SK-N-SH (cell line): ENCODE measurements around the gene OLFML3. TPM values are rescaled to one million over a fixed set of nuclear protein-coding genes. Genes with fewer than 3 reads are reported as not detected.
"Not testable (repeated sequence)": the region's sequence is repeated elsewhere in the genome, so short reads cannot be mapped to it uniquely, and the experiment has no call there.

ENCODE experiments used
- CTCF ChIA-PET: fragments of 300-600, 350-600 bp; formaldehyde crosslinking; extraction: SDS; loops from one replicate; lab custom pipeline; 2021; lab: Yijun Ruan, JAX
- POLR2A ChIA-PET: fragments of 350-600 bp; sonication (Branson Sonifier 250); formaldehyde crosslinking; extraction: SDS; loops from one replicate; lab custom pipeline; 2020; ENCODE audit warnings: antibody characterized with exemption, inconsistent platforms; lab: Yijun Ruan, JAX
- DNase-seq: peaks from one replicate; pipeline ENCODE4 v3.0.0; 2012
- H2AFZ ChIP-seq: fragments of 200-600 bp; sonication (generic); 2 replicates; pipeline ENCODE4 v1.8.1; 2016; ENCODE audit warnings: antibody characterized with exemption, mild to moderate bottlenecking, low read depth
- H3F3A ChIP-seq: fragments of 200-600 bp; sonication (generic); replicated peaks from 2 replicates; pipeline ENCODE3; 2016; ENCODE audit warnings: antibody characterized with exemption, mild to moderate bottlenecking; ENCODE audit not compliant: insufficient read depth
- H3K27ac ChIP-seq, 2 experiments: fragments of 200-500 bp in 1 of 2; fragments of 200-600 bp in 1 of 2; sonication (Bioruptor generic) in 1 of 2; sonication (generic), shearing (Covaris generic) in 1 of 2; 2 replicates each; pipeline versions ENCODE4 v1.5.1 to v1.6.1; 2014 to 2016; ENCODE audit warnings: low read depth in 2 of 2, inconsistent platforms in 1 of 2, low read length in 1 of 2, mild to moderate bottlenecking in 1 of 2, mixed read lengths in 1 of 2
- H3K27me3 ChIP-seq: fragments of 200-600 bp; sonication (generic), shearing (Covaris generic); 2 replicates; pipeline ENCODE4 v1.6.1; 2016; ENCODE audit warnings: mixed run types; ENCODE audit not compliant: insufficient read depth
- H3K36me3 ChIP-seq, 2 experiments: fragments of 200-500 bp in 1 of 2; fragments of 200-600 bp in 1 of 2; sonication (Bioruptor generic) in 1 of 2; sonication (generic) in 1 of 2; replicated peaks in 1 of 2; 2 replicates each; pipeline versions ENCODE3 to v1.5.1; 2014 to 2016; ENCODE audit warnings: low read length in 1 of 2, mild to moderate bottlenecking in 1 of 2; ENCODE audit not compliant: insufficient read depth in 2 of 2, control insufficient read depth in 1 of 2
- H3K4me1 ChIP-seq, 2 experiments: fragments of 200-500 bp in 1 of 2; fragments of 200-600 bp in 1 of 2; sonication (Bioruptor generic) in 1 of 2; sonication (generic), shearing (Covaris generic) in 1 of 2; 2 replicates each; pipeline versions ENCODE4 v1.5.1 to v1.6.1; 2014 to 2016; ENCODE audit warnings: low read depth in 1 of 2, low read length in 1 of 2, mixed run types in 1 of 2; ENCODE audit not compliant: insufficient read depth in 2 of 2, control insufficient read depth in 1 of 2
- H3K4me2 ChIP-seq: fragments of 200-600 bp; sonication (generic), shearing (Covaris generic); 2 replicates; pipeline ENCODE4 v1.6.1; 2017; ENCODE audit warnings: mixed run types
- H3K4me3 ChIP-seq, 2 experiments: fragments of 200-500 bp in 1 of 2; fragments of 200-600 bp in 1 of 2; sonication (Bioruptor generic) in 1 of 2; sonication (generic), shearing (Covaris generic) in 1 of 2; 2 replicates each; pipeline versions ENCODE4 v1.5.1 to v1.8.1; 2014 to 2016; ENCODE audit warnings: low read depth in 2 of 2, inconsistent platforms in 1 of 2, low read length in 1 of 2, mild to moderate bottlenecking in 1 of 2, mixed read lengths in 1 of 2, moderate library complexity in 1 of 2
- H3K79me2 ChIP-seq: fragments of 200-600 bp; sonication (generic); 2 replicates; pipeline ENCODE4 v1.8.1; 2017; ENCODE audit warnings: mild to moderate bottlenecking; ENCODE audit not compliant: insufficient read depth
- H3K9ac ChIP-seq: fragments of 200-600 bp; sonication (generic); 2 replicates; pipeline ENCODE4 v1.6.1; 2017; ENCODE audit warnings: mixed run types
- H3K9me2 ChIP-seq: fragments of 200-600 bp; sonication (generic); 2 replicates; pipeline ENCODE4 v1.6.1; 2017; ENCODE audit warnings: mixed run types
- H3K9me3 ChIP-seq: fragments of 200-600 bp; sonication (generic); 2 replicates; pipeline ENCODE4 v1.6.1; 2017; ENCODE audit warnings: mixed run types, mild to moderate bottlenecking, moderate library complexity
- H4K20me1 ChIP-seq: fragments of 200-600 bp; sonication (generic); 2 replicates; pipeline ENCODE4 v1.6.1; 2017; ENCODE audit warnings: mild to moderate bottlenecking, mixed run types; ENCODE audit not compliant: insufficient read depth
- EP300 ChIP-seq, 2 experiments: IDR thresholded peaks; 2 replicates each; pipeline versions ENCODE4 v1.4.0 to v1.6.1; 2012; ENCODE audit warnings: borderline replicate concordance in 1 of 2, low read depth in 1 of 2, low read length in 1 of 2
- EZH2phosphoT487 ChIP-seq: fragments of 200-600 bp; sonication (generic); IDR thresholded peaks from 2 replicates; pipeline ENCODE4 v1.6.1; 2017; ENCODE audit warnings: low read depth, mixed run types, mild to moderate bottlenecking, antibody characterized with exemption, moderate library complexity, borderline replicate concordance
- FOSL2 ChIP-seq: IDR thresholded peaks from 2 replicates; pipeline ENCODE4 v1.4.0; 2012; ENCODE audit warnings: low read depth, mild to moderate bottlenecking, moderate library complexity, borderline replicate concordance
- FOXM1 ChIP-seq: IDR thresholded peaks from 2 replicates; pipeline ENCODE4 v1.4.0; 2012; ENCODE audit warnings: low read depth, mild to moderate bottlenecking
- GATA2 ChIP-seq: sonication (generic); formaldehyde crosslinking; IDR thresholded peaks from 2 replicates; pipeline ENCODE4 v1.5.0; 2020; ENCODE audit warnings: mild to moderate bottlenecking, missing genetic modification reagents
- JUND ChIP-seq: IDR thresholded peaks from 2 replicates; pipeline ENCODE4 v1.4.0; 2012
- MEF2A ChIP-seq: IDR thresholded peaks from 2 replicates; pipeline ENCODE4 v1.4.0; 2012; ENCODE audit warnings: low read depth, borderline replicate concordance
- NFIC ChIP-seq: IDR thresholded peaks from 2 replicates; pipeline ENCODE4 v1.4.0; 2012; ENCODE audit warnings: borderline replicate concordance
- POLR2AphosphoS5 ChIP-seq: IDR thresholded peaks from 2 replicates; pipeline ENCODE4 v1.6.1; 2012; ENCODE audit warnings: low read depth, low read length
- RAD21 ChIP-seq: IDR thresholded peaks from 2 replicates; pipeline ENCODE4 v1.6.1; 2012; ENCODE audit warnings: mild to moderate bottlenecking, low read length
- RCOR1 ChIP-seq: fragments of 150-350 bp; IDR thresholded peaks from 2 replicates; pipeline ENCODE4 v1.6.1; 2017; ENCODE audit warnings: antibody characterized with exemption, low read length
- REST ChIP-seq: IDR thresholded peaks from 2 replicates; pipeline ENCODE4 v1.6.1; 2012; ENCODE audit warnings: mild to moderate bottlenecking, low read depth, low read length, moderate library complexity
- SIN3A ChIP-seq: IDR thresholded peaks from 2 replicates; pipeline ENCODE4 v1.6.1; 2012; ENCODE audit warnings: low read depth, mild to moderate bottlenecking, low read length, moderate library complexity, borderline replicate concordance
- TAF1 ChIP-seq: IDR thresholded peaks from 2 replicates; pipeline ENCODE4 v1.6.1; 2012; ENCODE audit warnings: low read depth, mild to moderate bottlenecking, low read length, moderate library complexity, borderline replicate concordance
- TCF12 ChIP-seq: IDR thresholded peaks from 2 replicates; pipeline ENCODE4 v1.4.0; 2012
- YY1 ChIP-seq: IDR thresholded peaks from 2 replicates; pipeline ENCODE4 v1.4.0; 2012; ENCODE audit warnings: low read depth, mild to moderate bottlenecking
- WGBS: methylation state at CpG from one replicate; pipeline ENCODE4 v1.1.6; 2017; ENCODE audit warnings: low lambda C conversion rate; 5-methylcytosine and 5-hydroxymethylcytosine counted together
- polyA plus RNA-seq, 3 experiments: library from polyadenylated mRNA; depleted of rRNA; stranded (reverse); fragments of >200 nt; gene quantifications; 2 replicates each; pipeline ENCODE4 v1.2.3, GENCODE V29; 2012
- TF ChIP-seq, protein P1 (sequence below): IDR thresholded peaks from 2 replicates; pipeline ENCODE4 v1.4.0; 2012; ENCODE audit warnings: low read depth

Gene OLFML3
- polyA plus RNA-seq, 1 of the 3 experiments (the other 2 are of a cell fraction): 26.1 TPM

DNA sequence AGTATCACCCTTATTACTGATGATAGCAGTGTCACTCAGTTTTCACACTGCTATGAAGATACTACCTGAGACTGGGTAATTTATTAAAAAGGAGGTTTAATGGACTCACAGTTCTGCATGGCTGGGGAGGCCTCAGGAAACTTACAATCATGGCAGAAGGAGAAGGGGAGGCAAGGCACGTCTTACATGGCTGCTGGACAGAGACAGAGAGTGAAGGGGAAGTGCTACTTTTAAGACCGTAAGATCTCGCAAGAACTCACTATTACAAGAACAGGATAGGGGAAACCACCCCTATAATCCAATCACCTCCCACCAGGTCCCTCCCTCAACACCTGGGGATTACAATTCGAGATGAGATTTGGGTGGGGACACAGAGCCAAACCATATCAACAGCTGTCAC lies 27.6 kb downstream of the OLFML3 start:
- H3K4me2 ChIP-seq, H3F3A ChIP-seq, H3K9me2 ChIP-seq, H3K9me3 ChIP-seq, H2AFZ ChIP-seq, H3K27ac ChIP-seq, H4K20me1 ChIP-seq, H3K27me3 ChIP-seq, H3K4me3 ChIP-seq, POLR2A ChIA-PET, DNase-seq, H3K36me3 ChIP-seq, H3K9ac ChIP-seq, H3K4me1 ChIP-seq, H3K79me2 ChIP-seq: not testable (repeated sequence)
- peak; percentile 53; the same call in 1 of the 2 replicates for TF ChIP-seq REST
- CTCF ChIA-PET: interaction anchor here (1.0 kb wide), 1 partner anchor 14 kb away, joined by 3 read pairs; no protein-coding TSS in a partner anchor
- 84% methylated on average over 4 of the region's 4 CpGs for WGBS

DNA sequence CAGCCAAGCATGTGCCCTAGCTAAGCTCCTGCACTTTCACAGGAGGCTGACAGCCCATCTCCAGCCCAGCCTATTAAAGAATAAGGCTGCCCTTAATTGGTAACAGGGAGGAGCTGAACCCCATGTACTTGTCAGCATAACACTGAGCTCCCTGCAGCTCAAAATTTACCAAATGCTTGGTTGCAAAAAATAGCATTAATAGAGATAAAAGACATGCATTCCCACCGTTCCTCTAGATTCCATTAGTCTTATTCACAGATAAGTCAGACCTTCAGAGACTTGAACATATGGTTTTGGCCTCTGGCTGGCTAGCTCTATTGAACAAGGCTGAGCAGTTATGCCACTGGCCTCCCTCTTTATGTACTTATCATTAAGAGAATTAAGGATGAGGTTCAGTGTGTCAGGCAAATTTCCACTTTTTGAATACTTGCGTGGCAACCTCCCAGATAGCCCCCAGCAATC lies 29.2 kb downstream of the OLFML3 start:
- 50% methylated on average over 2 of the region's 2 CpGs for WGBS
- TF ChIP-seq TAF1 (no peak), EP300 (IDR thresholded peaks at IDR 0.05; ENCODE audit: borderline replicate concordance in 1 of 2, low read depth in 1 of 2, low read length in 1 of 2) (0 out of 4 replicates have a peak, but pooled peaks of 1 of the 2 experiments have one; percentile 17), RCOR1 (no peak), TCF12 (peak; percentile 61), JUND (peak; percentile 23; the same call in 1 of the 2 replicates)
- TF ChIP-seq, protein P1, sequence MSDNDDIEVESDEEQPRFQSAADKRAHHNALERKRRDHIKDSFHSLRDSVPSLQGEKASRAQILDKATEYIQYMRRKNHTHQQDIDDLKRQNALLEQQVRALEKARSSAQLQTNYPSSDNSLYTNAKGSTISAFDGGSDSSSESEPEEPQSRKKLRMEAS: no peak
- TF ChIP-seq, all 33 proteins: peak for 3
- Histone ChIP-seq H3K9ac (no peak overlapping the region), H4K20me1 (no peaks in the 10 kb centered on the region), H3K4me2 (no peak overlapping the region), H3K36me3 (no peaks in the 10 kb centered on the region), H3K4me1 (no peaks in the 10 kb centered on the region), H3K27ac (no peak overlapping the region), H3K79me2 (no peaks in the 10 kb centered on the region), H3F3A (no peaks in the 10 kb centered on the region), H3K4me3 (no peak overlapping the region), H3K9me3 (no peaks in the 10 kb centered on the region), H2AFZ (no peak overlapping the region), H3K27me3 (no peaks in the 10 kb centered on the region), H3K9me2 (no peaks in the 10 kb centered on the region)
- POLR2A ChIA-PET: no interaction called here
- CTCF ChIA-PET: interaction anchor here (0.7 to 2.8 kb wide), 2 partner anchors 26 to 29 kb away, joined by 5 to 8 read pairs; partner anchors contain the start of gene OLFML3
- no peak for DNase-seq

GRCh38 chr1:114008993-114009392 lies 29.7 kb downstream of the OLFML3 start:
- Histone ChIP-seq H3K9ac (no peak overlapping the region), H3K27ac (no peak overlapping the region), H3K9me3 (no peaks in the 10 kb centered on the region), H3K27me3 (no peaks in the 10 kb centered on the region), H3F3A (no peaks in the 10 kb centered on the region), H3K4me3 (no peak overlapping the region), H4K20me1 (no peaks in the 10 kb centered on the region), H3K4me1 (no peaks in the 10 kb centered on the region), H3K36me3 (no peaks in the 10 kb centered on the region), H3K9me2 (no peaks in the 10 kb centered on the region), H2AFZ (no peak overlapping the region)
- CTCF ChIA-PET: interaction anchor here (0.7 to 2.8 kb wide), 2 partner anchors 26 to 29 kb away, joined by 5 to 8 read pairs; partner anchors contain the start of gene OLFML3
- DNase-seq: no peak
- TF ChIP-seq SIN3A (no peak), YY1 (no peak), JUND (no peak), GATA2 (no peak), NFIC (no peak), TCF12 (no peak), POLR2AphosphoS5 (no peak), RAD21 (no peak), MEF2A (no peak), RCOR1 (no peak), FOSL2 (no peak), EZH2phosphoT487 (no peak), FOXM1 (no peak)
- TF ChIP-seq, protein P1: no peak
- TF ChIP-seq, all 33 proteins: peak for 0
- H3K79me2 ChIP-seq: no peaks in the 10 kb centered on the region
- POLR2A ChIA-PET: no interaction called here
- H3K4me2 ChIP-seq: no peak overlapping the region
